Activated CD4-positive, alpha-beta memory T cell treated with anti-CD3 and anti-CD28 coated beads for 36 hours (primary cell): ENCODE measurements around the gene MAP1LC3B2. TPM values are rescaled to one million over a fixed set of nuclear protein-coding genes. Genes with fewer than 3 reads are reported as not detected.
A peak's percentile ranks its signal among the peaks of the same experiment; 100 is the strongest.

Experiments used
- CTCF ChIA-PET: fragments of 350-600 bp; sonication (Branson Sonifier 250); formaldehyde crosslinking; loops from one replicate; lab custom pipeline; 2021; ENCODE audit warnings: antibody characterized with exemption, inconsistent platforms; lab: Charles Lee
- POLR2A ChIA-PET: fragments of 350-600 bp; sonication (Branson Sonifier 250); formaldehyde crosslinking; loops from one replicate; lab custom pipeline; 2021; ENCODE audit warnings: antibody characterized with exemption; lab: Charles Lee
- DNase-seq: peaks from one replicate; pipeline ENCODE4 v3.0.0-alpha.2; 2020
- H3K27ac Mint-ChIP-seq: one replicate; pipeline ENCODE4 v1.8.0; 2021; ENCODE audit warnings: mixed read lengths
- H3K27me3 Mint-ChIP-seq: one replicate; pipeline ENCODE4 v1.8.0; 2021; ENCODE audit warnings: mixed read lengths
- H3K36me3 Mint-ChIP-seq: one replicate; pipeline ENCODE4 v1.8.0; 2021; ENCODE audit warnings: mixed read lengths
- H3K4me1 Mint-ChIP-seq: one replicate; pipeline ENCODE4 v1.8.0; 2021; ENCODE audit warnings: low read depth, mixed read lengths
- H3K4me3 Mint-ChIP-seq: one replicate; pipeline ENCODE4 v1.8.0; 2021; ENCODE audit warnings: mild to moderate bottlenecking, mixed read lengths
- H3K9me3 Mint-ChIP-seq: one replicate; pipeline ENCODE4 v1.8.0; 2021; ENCODE audit warnings: mixed read lengths
- intact Hi-C: fragments of 100-400 bp; cut with micrococcal nuclease; formaldehyde crosslinking; loops from one replicate; pipeline ENCODE4 v1.15.1; 2023
- total RNA-seq, 2 experiments: library from RNA; stranded (reverse); gene quantifications; one replicate each; pipeline ENCODE4 v1.2.3, GENCODE V29; 2021

Gene MAP1LC3B2
- total RNA-seq, 2 experiments from 2014 or later = 0.78 to 1.2 TPM

- POLR2A ChIA-PET = no interaction called here
- CTCF ChIA-PET = interaction anchor here (0.7 kb wide), 1 partner anchor 19 kb away, joined by 3 read pairs; no protein-coding TSS in a partner anchor
- H3K27ac Mint-ChIP-seq = no peak overlapping the region
- DNase-seq = no peak
- peaks cover 18% of the 10 kb centered on the region for H3K4me1 Mint-ChIP-seq
- intact Hi-C loops = loop anchor here (10.0 kb wide), 2 partner anchors 56 to 146 kb away; no protein-coding TSS in a partner anchor
- no peaks in the 10 kb centered on the region for H3K36me3 Mint-ChIP-seq
- no peaks in the 10 kb centered on the region for H3K9me3 Mint-ChIP-seq
- no peaks in the 10 kb centered on the region for H3K27me3 Mint-ChIP-seq
- no peak overlapping the region for H3K4me3 Mint-ChIP-seq
These were observed 31.4 kb downstream of the MAP1LC3B2 start for GRCh38 chr12:116590561-116590960.

GRCh38 chr12:116591855-116592637 lies 32.9 kb downstream of the MAP1LC3B2 start:
- DNase-seq = no peak
- intact Hi-C loops = loop anchor here (10.0 kb wide), 2 partner anchors 57 to 147 kb away; no protein-coding TSS in a partner anchor
- ChIA-PET POLR2A (no interaction called here), CTCF (no interaction called here)
- no peaks in the 10 kb centered on the region for H3K9me3 Mint-ChIP-seq
- no peaks in the 10 kb centered on the region for H3K27me3 Mint-ChIP-seq
- peaks cover 22% of the 10 kb centered on the region for H3K4me1 Mint-ChIP-seq
- no peak overlapping the region for H3K27ac Mint-ChIP-seq
- no peaks in the 10 kb centered on the region for H3K36me3 Mint-ChIP-seq
- H3K4me3 Mint-ChIP-seq = no peak overlapping the region

GRCh38 chr12:116592731-116593130 lies 33.5 kb downstream of the MAP1LC3B2 start:
- no peaks in the 10 kb centered on the region for H3K9me3 Mint-ChIP-seq
- H3K27me3 Mint-ChIP-seq = no peaks in the 10 kb centered on the region
- intact Hi-C loops = loop anchor here (10.0 kb wide), 2 partner anchors 58 to 148 kb away; no protein-coding TSS in a partner anchor
- H3K4me3 Mint-ChIP-seq = no peak overlapping the region
- ChIA-PET POLR2A (no interaction called here), CTCF (no interaction called here)
- H3K36me3 Mint-ChIP-seq = no peaks in the 10 kb centered on the region
- no peak for DNase-seq
- H3K4me1 Mint-ChIP-seq = peaks cover 22% of the 10 kb centered on the region
- peak overlapping the region; percentile 24 for H3K27ac Mint-ChIP-seq

GRCh38 chr12:116594325-116595038 lies 35.3 kb downstream of the MAP1LC3B2 start:
- Mint-ChIP-seq H3K27ac (no peak overlapping the region), H3K4me1 (peaks cover 22% of the 10 kb centered on the region), H3K9me3 (no peaks in the 10 kb centered on the region), H3K36me3 (no peaks in the 10 kb centered on the region), H3K27me3 (no peaks in the 10 kb centered on the region), H3K4me3 (no peak overlapping the region)
- POLR2A ChIA-PET = interaction anchor here (0.5 kb wide), 1 partner anchor 382 kb away, joined by 3 read pairs; no protein-coding TSS in a partner anchor
- intact Hi-C loops = loop anchor here (2.0 to 10.0 kb wide), 3 partner anchors 36 to 150 kb away; partner anchors contain the start of gene MAP1LC3B2
- CTCF ChIA-PET = no interaction called here
- peak; percentile 62 for DNase-seq

GRCh38 chr12:116595186-116595585 lies 36.0 kb downstream of the MAP1LC3B2 start:
- Mint-ChIP-seq H3K36me3 (no peaks in the 10 kb centered on the region), H3K9me3 (no peaks in the 10 kb centered on the region), H3K4me1 (peaks cover 25% of the 10 kb centered on the region), H3K27ac (no peak overlapping the region), H3K4me3 (no peak overlapping the region), H3K27me3 (no peaks in the 10 kb centered on the region)
- intact Hi-C loops = loop anchor here (2.0 to 10.0 kb wide), 3 partner anchors 36 to 150 kb away; partner anchors contain the start of gene MAP1LC3B2
- DNase-seq = no peak
- ChIA-PET POLR2A (no interaction called here), CTCF (no interaction called here)

- POLR2A ChIA-PET = no interaction called here
- H3K27me3 Mint-ChIP-seq = no peaks in the 10 kb centered on the region
- DNase-seq = no peak
- no peaks in the 10 kb centered on the region for H3K36me3 Mint-ChIP-seq
- H3K4me3 Mint-ChIP-seq = no peak overlapping the region
- H3K9me3 Mint-ChIP-seq = no peaks in the 10 kb centered on the region
- CTCF ChIA-PET = interaction anchor here (0.7 kb wide), 1 partner anchor 86 kb away, joined by 4 read pairs; no protein-coding TSS in a partner anchor
- no peak overlapping the region for H3K27ac Mint-ChIP-seq
- intact Hi-C loops = loop anchor here (2.0 to 10.0 kb wide), 3 partner anchors 37 to 151 kb away; partner anchors contain the start of gene MAP1LC3B2
- H3K4me1 Mint-ChIP-seq = peaks cover 25% of the 10 kb centered on the region
These were observed 36.5 kb downstream of the MAP1LC3B2 start for GRCh38 chr12:116595672-116596071.

- Mint-ChIP-seq H3K27ac (no peak overlapping the region), H3K4me1 (peaks cover 22% of the 10 kb centered on the region), H3K27me3 (no peaks in the 10 kb centered on the region), H3K36me3 (no peaks in the 10 kb centered on the region), H3K9me3 (no peaks in the 10 kb centered on the region), H3K4me3 (no peak overlapping the region)
- ChIA-PET CTCF (interaction anchor here (1.1 kb wide), 1 partner anchor 461 kb away, joined by 3 read pairs; no protein-coding TSS in a partner anchor), POLR2A (no interaction called here)
- intact Hi-C loops = loop anchor here (2.0 to 10.0 kb wide), 3 partner anchors 63 to 321 kb away; partner anchors contain the start of gene MED13L
- DNase-seq = no peak
These were observed 38.7 kb downstream of the MAP1LC3B2 start for GRCh38 chr12:116597886-116598285.

- DNase-seq = no peak
- Mint-ChIP-seq H3K4me1 (peaks cover 22% of the 10 kb centered on the region), H3K27ac (no peak overlapping the region), H3K9me3 (no peaks in the 10 kb centered on the region), H3K4me3 (no peak overlapping the region), H3K27me3 (no peaks in the 10 kb centered on the region), H3K36me3 (no peaks in the 10 kb centered on the region)
- intact Hi-C loops = loop anchor here (2.0 to 10.0 kb wide), 3 partner anchors 64 to 322 kb away; partner anchors contain the start of gene MED13L
- POLR2A ChIA-PET = no interaction called here
- CTCF ChIA-PET = interaction anchor here (0.5 to 2.8 kb wide), 11 partner anchors 13 to 601 kb away, joined by 3 to 18 read pairs (median 4); no protein-coding TSS in a partner anchor
These were observed 39.4 kb downstream of the MAP1LC3B2 start for GRCh38 chr12:116598311-116599284.

- H3K4me3 Mint-ChIP-seq = no peak overlapping the region
- intact Hi-C loops = loop anchor here (2.0 to 10.0 kb wide), 5 partner anchors 65 to 601 kb away; partner anchors contain the start of gene MED13L
- no peak overlapping the region for H3K27ac Mint-ChIP-seq
- H3K9me3 Mint-ChIP-seq = no peaks in the 10 kb centered on the region
- ChIA-PET POLR2A (no interaction called here), CTCF (interaction anchor here (0.6 to 2.8 kb wide), 15 partner anchors 11 to 602 kb away, joined by 3 to 18 read pairs (median 3); partner anchors contain the start of gene MED13L)
- peaks cover 16% of the 10 kb centered on the region for H3K4me1 Mint-ChIP-seq
- H3K27me3 Mint-ChIP-seq = no peaks in the 10 kb centered on the region
- peak; percentile 74 for DNase-seq
- H3K36me3 Mint-ChIP-seq = no peaks in the 10 kb centered on the region
These were observed 40.3 kb downstream of the MAP1LC3B2 start for GRCh38 chr12:116599285-116600136.
